HL-60/S4 treated with phorbol 12-myristate 13-acetate at 8.2 ng/mL for 4 days and 3 days (cell line): Measurements from ENCODE around the gene REEP1.

ENCODE experiments used
- in situ Hi-C: fragments of 300-500 bp; cut with MboI; formaldehyde crosslinking; loops from 2 replicates; pipeline ENCODE4 v1.15.0; 2022; ENCODE audit warnings: low sequenced_read_pairs

The REEP1 gene

DNA sequence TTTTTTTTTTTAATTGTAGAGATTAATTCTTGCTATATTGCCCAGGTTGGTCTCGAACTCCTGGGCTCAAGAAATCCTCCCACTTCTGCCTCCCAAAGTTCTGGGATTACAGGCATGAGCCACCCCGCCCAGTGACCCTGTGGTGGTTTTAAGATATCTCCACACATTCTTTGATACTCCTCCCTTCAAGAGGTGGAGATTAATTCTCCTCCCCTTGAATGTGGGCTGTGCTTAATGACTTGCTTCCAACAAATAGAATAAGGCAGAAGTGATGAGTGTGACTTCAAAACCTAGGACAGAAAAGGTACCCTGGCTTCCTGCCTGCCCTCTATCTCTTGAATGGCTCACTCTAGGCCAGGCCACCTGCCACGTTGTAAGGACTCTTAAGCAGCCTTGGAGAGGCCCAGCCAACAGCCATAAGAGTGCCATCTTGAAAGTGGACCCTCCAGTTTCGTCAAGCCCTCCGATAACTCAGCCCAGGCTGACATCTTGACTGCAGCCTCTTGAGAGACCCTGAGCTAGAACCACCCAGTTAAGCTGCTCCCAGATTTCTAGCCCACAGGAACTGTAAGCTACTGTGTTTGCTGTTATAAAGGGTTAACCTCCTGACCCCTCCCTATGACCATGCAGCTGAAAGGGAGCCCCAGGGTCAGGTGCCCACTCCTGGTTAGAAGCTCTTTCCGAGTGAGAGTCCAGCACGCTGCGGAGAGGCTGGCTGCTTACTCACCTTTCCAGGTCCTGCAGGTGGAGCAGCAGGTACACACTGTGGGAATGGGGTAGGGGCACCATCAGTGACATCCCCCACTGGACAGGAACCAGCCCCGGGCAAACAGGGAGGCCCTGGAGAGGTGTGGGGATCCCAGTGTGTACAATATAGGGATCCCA lies 110.5 kb downstream of the REEP1 start:
- in situ Hi-C loops: no loop called here

DNA sequence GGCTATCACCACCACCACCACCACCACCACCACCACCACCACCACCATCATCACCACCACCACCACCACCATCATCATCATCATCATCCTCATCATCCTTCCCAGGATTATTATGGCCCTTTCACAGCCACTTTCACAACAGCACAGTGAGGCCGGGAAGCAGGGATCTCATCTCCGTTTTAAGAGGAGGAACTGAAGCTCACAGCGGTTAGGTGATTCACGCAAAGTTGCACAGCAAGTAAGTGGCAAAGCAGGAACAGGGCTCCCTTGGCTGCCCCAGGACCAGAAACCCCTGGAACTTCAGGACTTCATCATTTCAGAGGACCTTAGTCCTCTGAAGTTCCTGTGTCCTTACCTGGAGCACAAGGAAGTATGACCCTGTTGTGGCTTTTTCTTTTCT lies 111.4 kb downstream of the REEP1 start:
- in situ Hi-C loops: no loop called here

DNA sequence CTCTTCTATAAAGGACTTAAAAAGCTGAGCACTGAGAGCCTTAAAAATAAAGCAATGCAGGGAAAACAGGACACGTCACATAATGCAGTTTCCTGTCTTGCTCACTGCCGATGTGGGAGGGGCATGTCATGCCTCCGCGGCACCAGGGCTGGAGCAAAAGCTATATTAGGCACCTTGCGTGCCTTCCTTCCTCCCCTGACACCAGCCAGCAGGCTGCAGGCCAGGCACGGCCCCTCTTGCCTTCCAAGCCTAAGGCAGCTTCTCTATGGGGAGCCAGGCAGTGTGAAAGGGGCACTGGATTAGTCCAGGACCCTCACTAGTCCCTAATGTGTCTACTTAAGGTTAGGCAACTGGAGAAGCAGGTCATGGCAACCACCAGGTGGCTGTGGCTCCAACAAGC lies 111.8 kb downstream of the REEP1 start:
- in situ Hi-C loops: no loop called here

DNA sequence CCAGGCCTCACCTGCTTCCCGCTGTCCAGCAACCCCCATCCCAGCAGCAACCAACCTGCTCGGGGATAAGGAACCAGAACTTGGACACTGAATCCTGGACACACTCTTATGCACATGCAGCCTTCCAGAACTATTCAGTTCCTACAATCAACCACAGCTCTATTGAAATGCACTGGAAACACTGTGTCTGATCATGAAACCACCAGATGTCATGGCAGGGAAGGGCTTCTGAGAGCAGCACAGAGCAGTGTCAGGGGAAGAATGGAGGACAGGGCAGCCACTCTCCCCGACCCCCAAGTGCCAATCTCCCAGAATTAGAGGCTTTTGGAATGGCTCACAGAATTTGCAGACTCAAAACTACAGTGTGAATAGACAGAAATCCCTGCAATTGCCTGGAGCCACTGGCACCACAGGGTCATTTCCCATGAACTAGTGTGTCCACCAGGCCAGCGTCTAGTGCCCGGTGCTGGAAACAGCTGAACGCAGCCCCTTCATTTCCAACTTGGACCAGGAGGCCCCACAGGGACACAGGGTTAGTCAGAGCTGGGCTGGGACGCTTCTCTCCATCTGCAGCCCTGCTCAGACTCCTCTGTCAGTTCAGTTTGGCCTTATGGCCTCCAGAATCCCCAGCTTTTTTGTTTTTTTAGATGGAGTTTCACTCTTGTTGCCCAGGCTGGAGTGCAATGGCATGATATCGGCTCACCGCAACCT lies 112.6 kb downstream of the REEP1 start:
- in situ Hi-C loops: no loop called here

DNA sequence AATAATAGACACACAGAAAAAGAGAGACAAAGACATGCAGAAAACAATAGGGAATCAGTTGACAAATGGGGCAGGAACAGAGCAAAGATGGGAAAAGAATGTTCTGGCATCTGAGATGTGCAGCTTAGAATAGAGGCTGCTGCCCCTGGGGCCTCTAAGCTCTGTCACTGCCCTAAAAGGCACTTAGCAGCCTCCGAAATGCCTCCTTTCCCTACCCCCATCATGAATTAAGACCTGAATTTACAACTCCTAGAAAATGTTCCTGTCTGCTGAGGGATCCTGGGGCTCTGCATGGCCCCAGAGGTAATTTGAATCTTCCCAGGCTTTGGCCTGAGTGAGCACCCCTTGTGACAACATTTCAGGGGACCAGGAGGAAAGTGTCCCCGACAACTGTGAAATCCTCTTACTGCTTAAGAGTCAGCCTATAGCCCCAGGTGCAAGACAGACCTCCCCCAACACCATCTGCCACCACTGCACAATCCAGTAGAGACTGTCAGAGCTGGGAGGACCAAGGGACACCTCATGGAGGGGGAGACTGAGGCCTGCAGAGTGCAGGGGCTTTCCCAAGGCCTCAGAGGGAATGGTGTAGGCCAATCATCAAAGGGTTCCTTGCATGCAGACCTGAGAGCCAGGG lies 113.4 kb downstream of the REEP1 start:
- in situ Hi-C loops: no loop called here

DNA sequence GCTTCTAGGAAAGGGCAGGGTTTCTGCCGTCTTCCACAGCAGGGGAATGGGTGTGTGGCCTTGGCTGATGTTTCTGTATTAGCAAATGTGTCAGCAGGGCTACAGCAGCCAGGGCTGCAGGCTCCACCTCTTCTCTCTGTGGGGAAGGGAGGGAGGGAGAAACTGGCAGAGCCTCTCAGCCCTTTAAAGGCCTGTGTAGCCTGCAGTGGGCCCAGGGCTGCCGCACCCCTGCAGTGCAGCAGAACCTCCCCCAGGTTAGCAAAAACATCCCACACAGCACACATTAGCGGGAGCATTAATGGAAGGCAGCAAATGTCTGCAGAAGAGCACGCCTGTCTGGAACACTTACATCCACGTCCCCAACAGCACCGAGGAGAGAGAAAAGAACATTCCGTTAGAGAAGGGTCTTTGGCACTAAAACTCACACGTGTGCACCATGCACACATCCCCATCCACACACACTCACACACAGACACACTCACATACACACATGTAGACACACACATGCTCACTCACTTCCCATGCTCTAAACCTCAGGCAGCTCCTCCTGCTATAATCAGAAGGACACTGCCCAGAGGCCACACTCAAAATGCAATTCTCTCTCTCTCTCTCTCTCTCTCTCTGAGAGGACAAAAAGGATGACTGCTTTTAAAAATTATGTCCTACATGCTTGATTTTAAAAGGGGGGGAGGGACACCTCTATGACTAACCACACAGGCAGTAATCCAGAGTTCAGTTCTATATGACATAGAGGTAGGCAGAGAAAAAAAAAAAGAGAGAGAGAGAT lies 114.1 kb downstream of the REEP1 start:
- in situ Hi-C loops: no loop called here

DNA sequence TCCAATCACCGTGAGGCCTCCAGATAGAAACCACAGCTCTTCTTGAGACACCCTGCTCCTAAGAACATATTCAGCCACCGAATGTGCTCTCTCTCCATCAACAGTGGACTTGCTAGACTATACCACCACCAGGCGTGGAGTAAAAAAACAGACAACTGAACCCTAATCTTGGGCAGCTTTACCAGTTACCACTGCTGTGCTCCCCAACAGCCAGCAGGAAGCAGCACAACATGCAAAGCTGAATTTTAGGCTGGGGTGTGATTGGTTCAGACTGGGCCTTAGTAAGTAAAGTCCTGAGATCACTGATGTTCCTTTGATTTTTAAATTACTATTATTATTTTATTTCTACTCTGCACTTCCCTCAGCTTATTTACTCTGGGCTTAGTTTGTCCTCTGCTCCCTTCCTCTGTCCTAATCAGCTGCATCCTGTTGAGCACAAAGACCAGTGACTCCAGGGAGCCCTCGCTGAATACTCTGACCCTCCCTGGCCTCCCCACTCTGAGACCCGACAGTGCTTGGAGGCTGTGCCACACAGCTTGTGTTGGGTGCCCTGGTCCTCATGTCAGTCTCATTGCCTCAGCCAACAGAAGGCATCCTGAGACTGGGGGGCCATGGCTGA lies 116.3 kb downstream of the REEP1 start:
- in situ Hi-C loops: no loop called here

DNA sequence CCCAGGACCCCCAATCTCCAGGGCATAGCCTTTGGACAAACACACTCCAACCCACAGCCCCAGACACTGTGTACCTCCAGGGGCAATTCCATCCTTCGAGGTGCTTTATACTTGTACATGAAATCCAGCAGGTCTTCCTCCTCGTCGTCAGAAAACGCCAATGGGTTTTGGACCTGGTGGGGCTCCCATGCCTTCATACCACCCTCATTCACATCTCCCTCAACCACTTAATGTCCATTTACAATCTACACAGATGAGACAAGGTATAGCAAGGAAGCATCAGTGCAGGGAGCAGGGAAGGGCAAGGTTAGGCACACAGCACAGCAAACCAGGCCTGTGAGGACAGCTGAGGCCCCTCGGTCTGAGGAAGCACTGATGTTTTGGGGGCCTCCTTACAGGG lies 117.5 kb downstream of the REEP1 start:
- in situ Hi-C loops: no loop called here

DNA sequence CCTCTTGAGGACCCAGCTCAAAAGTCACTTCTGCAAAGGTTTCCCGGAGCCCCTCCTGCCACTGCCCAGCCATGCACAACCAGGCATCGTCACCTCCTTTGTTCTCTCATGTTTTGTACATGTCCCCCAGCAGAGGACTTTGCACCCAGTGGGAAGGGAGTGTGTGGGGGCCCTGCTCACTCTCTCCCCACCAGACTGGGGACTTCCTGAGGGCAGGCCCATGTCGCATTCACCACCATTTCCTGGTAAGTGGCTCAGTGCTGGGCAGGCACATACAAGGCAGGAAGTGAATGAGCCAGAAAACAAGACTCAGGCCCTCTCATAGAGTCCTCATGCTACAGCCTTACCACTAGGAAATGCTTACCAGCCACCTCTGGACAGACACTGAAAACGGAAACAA lies 119.3 kb downstream of the REEP1 start:
- in situ Hi-C loops: no loop called here

DNA sequence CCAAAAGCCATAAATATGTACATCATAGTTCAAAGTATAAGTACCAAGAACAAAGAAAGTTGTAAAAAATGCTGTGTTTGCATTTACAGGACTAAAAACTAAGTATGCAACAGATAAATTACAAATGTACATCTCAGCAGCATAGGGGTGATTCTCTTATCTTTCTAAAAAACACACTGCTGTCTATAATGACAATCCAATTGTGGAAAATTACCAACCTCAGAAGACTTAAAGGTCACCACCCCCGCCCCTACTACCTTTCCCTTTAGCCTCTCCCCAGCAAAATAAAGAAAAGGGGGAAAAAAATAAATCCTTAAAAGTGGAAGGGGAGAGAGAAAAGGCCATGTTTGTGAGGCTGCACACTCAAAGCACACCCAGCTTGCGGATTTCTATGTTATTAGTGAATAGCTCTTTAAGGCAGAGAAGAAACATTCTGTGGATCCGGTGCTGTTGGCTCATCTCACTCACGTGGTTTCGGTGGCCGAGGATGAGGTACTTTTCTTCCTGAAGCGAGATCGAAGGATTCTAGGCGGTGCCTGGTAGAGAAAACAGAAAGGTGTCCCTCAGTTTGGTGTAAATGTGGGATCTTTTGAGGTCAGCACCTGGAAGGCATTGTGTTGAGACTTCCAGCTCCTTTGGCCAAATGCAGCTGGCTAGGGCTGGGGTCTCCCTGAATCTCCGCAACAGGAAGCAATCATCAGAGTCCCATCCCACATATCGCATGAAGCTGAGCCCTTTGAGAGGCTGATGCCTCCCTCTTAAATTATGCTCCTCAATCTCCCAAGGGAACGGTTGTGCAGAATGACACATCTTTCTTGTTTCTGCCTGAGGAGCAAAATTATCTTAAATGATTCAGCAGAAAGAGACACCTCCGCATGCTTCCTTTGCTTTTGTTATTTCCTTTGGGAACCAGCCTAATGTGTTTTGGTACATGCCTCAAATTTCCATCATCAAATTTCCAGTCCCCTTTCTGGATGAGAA lies 120.6 kb downstream of the REEP1 start:
- in situ Hi-C loops: no loop called here

DNA sequence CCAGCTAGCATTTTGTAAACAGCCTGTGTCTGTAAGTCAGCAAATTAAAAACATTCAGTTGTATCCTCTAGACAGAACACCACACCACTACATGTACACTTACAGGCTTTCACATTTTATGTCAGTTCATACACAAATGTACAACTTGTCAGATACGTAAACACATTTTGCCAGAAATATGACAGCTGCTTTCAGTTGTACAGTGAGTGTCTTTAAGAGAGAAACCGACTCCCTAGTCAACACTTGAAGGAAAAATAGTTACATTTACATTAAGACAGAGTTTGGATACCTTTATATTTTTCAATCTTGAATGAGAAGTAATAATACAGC lies 123.0 kb downstream of the REEP1 start:
- in situ Hi-C loops: no loop called here

DNA sequence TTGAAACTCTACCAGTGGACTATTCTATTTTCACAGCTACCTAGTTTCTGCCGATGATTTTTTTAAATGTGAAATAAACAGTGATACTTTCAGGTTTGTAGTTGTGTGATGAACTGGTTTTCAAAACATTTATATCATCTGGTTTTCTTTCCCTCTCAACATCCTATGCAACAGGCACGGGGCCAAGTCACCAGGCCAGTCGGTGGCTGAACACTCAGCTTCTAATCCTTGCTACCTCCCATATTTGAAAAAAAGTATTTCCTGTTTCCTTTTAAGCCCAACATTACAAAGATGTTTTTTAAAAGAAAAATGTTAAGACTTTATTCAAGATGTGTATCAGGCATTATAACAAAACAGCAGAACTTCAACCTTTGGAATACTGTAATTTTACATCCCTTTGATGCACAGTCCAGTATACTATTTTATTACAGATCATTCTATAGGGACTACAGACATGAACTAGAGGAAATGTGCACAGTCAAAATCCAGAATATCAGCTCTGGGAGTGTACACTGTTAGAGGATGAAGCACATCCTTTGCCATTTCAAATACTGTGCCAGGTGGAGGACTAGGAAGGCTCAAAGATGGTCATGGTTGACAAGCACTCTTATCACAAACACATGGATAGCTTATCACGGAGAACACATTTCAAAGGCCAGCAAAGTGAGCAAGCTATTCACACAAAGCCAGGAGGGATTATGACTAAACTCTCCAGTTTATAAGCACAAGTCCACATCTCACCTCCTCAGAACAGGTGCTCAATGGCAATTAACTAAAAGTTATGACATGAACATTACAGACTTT lies 123.5 kb downstream of the REEP1 start:
- in situ Hi-C loops: no loop called here

DNA sequence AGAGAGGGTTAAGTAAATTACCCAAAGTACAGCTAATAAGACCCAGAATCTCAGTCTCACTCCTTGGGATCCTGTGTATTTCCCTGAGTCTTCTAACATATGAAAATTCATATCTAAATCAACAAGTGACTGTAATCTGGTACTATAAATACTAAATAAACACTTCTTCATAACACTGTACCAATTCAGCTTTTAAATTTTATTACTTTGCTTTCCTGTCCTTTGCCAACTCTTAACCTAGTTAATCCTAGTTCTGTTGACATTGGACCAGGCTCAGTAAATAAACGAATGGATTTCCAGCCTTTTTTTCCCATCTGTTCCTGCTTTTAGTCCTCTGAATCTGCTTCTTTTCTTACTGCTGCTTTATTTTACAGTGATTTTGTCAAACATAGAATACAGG lies 124.4 kb downstream of the REEP1 start:
- in situ Hi-C loops: no loop called here

DNA sequence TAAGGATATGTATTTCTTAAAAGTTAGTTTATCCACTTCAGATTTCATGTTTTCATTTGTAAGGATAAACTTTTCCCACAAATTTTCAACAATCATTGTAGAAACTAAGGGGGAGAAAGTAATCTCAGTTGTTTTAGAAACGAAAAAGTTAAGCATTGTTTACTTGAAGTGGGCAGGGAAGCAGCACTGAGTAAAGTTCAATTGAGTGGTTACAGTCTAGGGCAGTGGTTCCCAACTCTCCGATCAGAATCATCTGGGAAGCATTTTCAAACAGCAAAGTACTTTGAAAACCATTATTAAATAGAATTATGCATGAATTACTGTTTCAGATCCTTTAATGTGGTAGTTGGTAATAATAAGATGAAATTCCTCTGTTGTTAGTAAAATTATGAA lies 125.6 kb downstream of the REEP1 start:
- in situ Hi-C loops: no loop called here

DNA sequence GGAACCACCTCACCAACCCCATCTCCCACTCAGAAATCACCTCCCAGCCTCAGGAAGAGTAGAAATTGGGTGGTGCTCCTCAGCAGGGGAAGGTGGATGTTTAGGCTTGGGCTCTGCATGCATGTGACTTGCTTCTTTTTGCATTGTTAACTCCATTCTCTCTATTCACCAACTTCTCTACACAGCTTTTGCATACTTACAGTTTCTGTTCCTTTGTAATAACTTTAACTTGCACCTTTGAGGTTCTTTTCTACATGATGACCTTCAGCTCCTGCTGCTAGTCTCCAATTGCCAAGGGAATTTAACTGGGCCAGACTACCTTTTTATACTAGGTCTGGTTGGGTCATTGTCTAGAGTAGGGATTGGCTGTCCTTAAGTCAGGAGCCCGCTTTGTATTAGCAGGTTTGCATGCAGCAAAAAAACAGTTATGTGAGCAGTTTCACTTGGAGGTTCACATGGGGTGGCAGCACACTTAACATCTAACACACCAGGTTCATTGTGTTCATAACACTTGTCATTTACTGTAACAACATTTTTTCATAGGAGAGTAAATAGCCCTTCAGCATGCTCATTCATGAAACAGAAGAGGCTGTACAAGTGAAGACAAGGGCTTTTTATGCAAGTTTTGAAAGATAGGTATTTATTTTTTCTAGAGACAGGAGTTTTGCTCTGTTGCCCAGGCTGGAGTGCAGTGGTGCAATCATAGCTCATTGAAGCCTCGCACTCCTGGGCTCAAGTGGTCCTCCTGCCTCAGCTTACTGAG lies 126.2 kb downstream of the REEP1 start:
- in situ Hi-C loops: no loop called here

DNA sequence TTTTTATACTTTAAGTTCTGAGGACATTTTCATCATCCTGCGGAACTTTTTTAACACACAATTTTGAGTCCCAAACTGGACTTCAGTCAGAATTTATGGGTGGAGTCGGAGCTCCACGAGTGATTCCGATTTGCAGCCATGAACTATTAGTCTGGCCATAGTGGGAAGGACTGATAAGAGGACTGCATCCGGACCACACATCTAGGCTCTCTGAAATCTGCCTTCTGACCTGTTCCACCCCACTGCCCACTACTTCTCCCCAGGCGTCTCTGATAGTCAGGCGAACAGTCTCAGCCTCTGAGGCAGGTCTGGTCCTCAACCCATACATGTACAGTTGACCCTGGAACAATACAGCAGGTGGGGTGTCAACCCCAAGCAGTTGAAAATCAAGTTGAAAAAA lies 133.0 kb downstream of the REEP1 start:
- in situ Hi-C loops: no loop called here

DNA sequence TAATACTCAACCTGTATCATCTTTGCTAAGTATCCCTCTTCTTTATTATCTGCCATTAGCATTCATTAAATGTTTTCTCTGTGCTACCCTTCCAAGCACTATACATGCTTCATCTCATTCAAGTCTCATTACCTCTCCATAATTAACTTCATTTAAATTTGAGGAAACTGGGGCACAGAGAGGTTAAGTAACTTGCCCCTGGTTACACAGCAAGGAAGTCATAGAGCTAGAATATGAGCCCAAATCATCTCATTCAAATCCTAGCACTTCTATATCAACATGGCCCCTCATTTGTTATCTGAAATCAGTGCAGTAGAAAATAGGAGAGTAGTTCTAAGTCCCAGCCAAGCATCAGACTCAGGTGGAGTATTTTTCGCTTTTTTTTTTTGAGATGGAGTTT lies 133.8 kb downstream of the REEP1 start:
- in situ Hi-C loops: no loop called here

DNA sequence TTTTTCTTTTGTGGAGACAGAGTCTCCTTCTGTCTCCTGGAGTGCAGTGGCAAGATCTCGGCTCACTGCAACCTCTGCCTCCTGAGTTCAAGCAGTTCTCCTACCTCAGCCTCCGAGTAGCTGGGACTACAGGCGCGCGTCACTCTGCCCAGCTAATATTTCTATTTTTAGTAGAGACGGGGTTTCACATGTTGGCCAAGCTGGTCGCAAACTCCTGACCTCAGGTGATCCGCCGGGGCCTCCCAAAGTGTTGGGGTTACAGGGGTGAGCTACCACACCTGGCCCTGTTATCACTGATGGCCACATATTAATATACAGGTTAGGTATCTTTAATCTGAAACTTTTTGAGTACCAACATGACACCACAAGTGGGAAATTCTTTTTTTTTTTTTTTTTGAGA lies 134.7 kb downstream of the REEP1 start:
- in situ Hi-C loops: no loop called here
